NCI-H146 (cell line): Measurements from ENCODE around the gene NIT1.

Experiments
- DNase-seq: peaks from one replicate; lab custom pipeline; 2025; lab: John Stamatoyannopoulos, UW

The NIT1 gene

DNA sequence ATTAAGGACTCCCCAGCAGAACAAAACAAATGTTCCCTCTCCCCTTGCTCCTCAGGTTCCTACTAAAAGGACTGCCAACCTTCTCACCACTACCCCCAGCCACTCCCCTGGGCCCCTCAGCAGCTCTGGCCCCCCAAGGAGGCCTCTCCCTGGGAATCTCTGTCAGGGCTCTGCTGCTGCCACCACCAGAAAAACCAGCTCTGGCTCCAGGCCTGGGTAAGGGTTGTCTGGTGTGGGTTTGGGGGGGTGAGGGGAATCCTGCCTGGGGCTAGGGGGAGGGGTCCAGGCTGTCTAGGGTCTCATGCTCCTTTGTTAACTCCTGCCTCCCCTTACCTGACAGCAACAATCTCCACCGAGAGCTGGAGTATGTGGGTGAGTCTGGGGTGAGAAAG is 33.3 kb upstream of the NIT1 start:
- no peak for DNase-seq

DNA sequence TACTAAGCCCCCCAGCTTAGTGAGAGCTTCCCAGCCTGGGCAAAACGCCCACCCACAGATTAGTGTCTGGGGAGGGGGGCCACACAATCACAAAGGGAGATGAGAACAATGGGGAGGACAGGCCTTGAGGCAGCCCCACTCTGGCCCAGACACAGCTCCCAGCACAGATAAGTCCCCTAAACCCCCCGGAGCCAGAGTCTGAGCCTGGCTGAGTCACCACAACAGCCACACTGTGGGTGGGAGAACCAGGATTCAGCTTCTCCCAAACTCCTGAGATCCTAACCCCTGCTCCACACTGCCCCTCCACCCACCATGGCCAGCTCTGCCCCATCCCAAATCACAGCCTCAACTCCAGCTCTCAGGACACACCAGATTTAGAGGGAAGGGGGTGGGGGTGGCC is 32.7 kb upstream of the NIT1 start:
- no peak for DNase-seq

DNA sequence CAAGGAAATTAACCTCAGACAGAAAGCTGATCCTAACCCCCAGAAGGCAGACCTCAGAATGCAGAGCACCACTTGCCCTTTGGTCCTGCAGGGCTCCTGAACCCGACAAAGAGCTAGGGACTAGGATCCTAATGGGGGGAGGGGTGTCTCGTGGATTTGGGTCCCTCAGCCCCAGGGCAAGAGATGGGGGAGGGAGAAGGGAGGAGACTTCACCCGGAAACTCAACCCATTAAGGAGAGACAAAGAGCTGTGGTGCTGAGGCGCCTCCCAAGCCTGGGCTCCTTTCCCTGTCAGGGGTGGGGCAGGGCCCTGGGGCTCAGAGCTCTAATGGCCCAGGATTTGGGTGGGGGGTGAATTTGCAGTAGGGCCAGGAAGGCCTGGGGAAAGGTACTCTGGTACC is 31.4 kb upstream of the NIT1 start:
- DNase-seq = no peak

DNA sequence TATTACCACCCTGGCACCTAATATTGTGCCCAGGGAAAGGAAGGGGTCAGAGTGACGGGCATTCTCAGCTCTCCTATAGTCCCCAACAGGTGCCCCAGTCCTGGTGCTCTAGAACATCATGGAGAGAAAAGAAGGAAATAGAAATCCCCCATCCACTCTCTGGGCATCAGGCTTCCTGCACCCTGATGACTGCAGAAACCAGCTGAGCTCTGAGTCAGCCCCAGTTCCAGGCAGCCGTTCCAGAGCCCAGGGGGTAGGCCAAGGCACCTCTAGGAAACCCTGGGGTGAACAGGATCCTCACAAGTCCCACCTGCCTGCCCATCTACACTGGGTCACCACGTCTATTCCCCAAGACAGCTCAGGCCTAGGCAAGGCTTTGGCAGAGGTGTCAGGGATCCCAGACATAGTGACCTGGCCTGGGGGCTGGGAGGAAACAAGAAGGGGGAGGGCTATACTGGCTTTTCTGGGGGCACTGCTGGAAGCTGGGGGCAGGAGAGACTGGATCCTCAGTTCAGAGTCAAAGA is 29.3 kb upstream of the NIT1 start:
- DNase-seq = no peak

GRCh38 chr1:161089251-161089924 is 28.5 kb upstream of the NIT1 start, which contains the start of gene NECTIN4:
Gene NECTIN4, minus strand, starts transcription at chr1:161089558. Its CDS starts 262 bp downstream, at chr1:161089296.
- no peak for DNase-seq

DNA sequence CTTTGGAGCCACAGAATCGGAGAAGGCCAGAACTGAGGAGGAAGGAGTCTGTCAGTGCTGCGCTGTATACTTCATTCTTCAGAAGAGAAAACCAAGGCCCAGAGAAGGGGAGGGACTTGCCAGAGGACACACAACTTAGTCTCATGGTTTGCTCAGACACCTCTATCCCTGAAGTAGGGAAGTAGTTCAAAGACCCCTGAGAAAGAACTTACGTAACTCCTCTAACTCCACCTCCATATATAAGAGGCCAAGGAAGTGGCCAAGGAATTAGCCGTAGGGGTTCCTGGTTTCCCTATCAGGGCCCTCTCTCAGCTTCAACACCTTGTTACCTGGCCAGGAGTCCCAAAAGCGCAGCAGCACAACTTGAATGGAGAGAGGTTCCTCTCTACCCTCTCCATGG is 28.0 kb upstream of the NIT1 start:
- DNase-seq = no peak

GRCh38 chr1:161090617-161091016 is 27.3 kb upstream of the NIT1 start:
- no peak for DNase-seq

DNA sequence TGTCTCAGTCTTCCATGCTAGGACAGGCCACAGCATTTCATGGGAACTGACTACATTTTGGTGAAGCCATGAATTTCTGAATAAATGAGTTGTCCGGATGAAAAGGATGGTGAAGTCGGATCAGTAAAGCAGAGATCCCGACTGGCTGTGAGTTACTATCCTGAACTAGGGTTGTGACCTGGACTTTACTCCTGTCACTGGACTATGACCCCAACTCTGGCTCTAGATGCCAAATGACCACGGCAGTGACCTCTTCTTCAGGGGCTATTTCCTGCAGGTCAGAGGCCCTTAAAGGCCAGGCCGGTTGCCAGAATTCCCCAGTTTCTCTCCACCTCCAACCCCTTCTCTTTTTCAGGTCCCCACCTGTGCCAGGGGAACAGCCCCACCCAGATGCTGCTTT is 26.8 kb upstream of the NIT1 start:
- no peak for DNase-seq

DNA sequence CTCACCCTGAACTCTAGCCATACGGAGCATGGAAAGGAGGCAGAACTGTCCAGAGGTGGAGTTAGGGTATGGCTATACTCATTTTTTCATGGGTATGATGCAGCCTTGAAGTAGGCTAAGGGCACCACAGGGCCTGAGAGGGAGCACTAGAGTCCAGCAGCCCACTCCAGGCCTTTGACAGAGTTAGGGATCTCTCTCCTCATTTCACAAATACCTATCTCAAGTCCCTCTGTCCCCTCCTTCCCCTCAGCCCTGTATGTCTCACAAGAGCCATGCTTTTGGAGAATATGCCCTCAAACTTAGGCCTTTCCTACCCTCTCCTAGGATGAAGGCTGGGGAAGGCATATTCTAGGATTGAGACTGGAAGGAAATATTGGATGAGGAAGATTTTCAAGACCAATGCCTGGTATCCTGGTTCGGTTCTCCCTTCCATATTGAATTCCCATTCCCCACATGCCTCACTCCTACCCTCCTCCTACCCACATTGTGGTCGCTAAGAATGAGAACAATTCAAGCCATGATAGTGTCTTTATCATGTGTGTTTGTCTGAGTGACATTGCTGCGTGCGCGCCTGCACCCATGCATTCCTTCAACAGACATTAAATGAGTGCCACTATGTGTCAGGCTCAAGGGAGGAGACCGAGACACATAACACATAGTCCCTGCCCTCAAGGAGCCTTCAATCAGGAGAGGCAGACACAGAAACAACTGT is 26.0 kb upstream of the NIT1 start:
- no peak for DNase-seq

DNA sequence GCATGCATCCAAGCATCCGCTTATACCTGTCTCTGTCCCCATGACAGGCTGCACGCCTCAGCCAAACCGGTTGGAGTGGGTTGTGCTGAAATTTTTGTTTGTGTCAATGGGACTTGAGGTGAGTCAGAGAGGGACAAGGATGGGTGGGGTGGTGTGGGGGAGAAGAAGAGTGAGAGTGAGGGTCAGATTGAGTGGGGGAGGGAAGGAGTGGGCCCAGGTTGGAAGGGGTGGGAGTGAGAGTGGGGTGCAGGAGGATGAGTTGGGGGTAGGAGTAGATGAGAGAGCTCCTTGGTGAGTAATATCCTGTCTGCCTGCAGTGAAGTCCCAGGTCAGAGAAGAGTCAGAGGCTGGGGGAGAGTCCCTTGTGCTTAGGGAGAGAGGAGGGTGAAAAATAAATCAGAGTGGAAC is 25.3 kb upstream of the NIT1 start:
- no peak for DNase-seq

DNA sequence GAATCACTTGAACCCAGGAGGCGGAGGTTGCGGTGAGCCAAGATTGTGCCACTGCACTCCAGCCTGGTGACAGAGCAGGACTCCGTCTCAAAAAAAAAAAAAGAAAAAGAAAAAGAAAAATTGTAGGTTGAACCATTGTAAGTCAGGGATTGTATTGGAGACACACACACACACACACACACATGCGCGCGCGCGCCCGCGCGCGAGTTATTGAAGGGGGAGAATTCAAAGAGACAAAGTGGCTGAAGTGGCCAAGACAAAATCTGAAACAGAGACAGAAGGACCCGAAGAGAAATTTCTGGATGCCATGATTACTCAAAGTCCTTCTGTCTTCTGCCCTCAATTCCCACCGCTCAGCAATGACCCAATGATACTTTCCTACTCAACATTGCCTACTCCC is 23.4 kb upstream of the NIT1 start:
- no peak for DNase-seq

DNA sequence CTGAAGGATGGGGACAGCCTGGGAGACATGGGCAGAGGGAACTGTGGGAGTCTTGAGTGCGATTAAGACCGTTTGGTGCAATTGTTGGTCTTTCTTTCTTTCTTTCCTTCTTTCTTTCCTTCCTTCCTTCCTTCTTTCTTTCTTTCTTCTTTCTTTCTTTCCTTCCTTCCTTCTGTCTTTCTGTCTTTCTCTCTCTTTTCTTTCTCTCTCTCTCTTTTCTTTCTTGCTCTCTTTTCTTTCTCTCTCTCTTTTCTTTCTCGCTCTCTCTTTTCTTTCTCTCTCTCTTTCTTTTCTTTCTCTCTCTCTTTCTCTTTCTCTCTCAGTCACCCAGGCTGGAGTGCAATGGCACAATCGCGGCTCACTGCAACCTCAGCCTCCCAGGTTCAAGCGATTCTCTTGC is 22.7 kb upstream of the NIT1 start:
- no peak for DNase-seq

DNA sequence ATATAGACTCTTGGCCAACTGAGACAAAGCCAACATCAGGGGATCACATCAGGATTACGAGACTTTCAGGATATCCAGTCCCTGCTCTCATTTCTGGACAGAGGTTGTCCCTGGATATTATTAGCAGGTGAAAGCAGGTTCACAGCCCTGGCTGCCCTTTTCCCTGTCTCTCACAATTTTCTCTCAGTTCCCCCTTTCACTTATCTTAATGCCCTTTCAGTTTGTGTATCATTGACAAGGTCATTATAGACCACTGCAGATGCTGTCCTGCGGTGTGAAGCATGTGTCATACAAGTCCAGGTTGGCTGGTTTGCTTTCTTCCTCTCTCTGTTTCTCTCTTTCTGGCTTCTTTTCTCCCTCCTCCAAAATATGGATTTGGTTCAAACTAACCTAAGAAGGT is 21.9 kb upstream of the NIT1 start:
- DNase-seq = no peak

- DNase-seq = no peak
These were observed 21.4 kb upstream of the NIT1 start for GRCh38 chr1:161096530-161096929.

DNA sequence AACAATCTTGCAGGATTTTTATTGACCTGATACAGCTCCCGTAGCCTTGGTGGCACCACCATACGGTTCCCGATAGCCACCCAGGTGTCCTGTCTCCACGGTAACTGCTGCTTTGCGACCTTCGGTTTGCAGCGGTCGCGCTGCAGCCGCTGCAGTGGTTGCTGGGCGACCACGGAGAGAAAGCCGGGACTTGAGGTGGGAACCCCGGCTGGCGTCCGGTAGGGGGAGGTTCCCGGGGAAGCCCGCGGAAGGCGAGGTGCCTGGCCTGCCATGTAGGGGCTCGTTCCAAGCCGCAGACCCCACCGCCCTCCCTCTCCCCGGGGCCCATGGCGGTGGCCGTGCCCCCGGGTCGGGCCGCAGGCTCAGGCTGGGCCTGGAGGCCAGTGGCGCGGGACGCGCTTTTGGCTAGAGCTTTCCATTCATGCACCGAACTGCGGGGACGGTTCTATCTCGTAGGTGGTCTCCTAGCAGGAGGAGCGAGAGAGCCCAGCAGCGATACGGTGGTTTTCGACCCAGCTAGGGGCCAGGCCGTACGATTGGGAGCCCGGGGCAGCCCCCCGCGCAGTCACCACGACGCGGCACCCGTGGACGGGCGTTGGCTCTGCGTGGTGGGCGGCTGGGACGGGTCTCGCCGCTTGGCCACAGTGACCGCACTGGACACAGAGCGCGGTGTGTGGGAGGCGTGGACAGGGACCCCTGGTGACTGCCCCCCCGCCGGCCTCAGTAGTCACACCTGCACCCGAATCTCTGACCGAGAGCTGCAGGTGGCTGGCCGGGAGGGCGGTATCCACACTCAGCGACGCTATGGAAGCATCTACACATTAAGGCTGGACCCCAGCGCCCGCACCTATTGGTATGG is 19.5 kb upstream of the NIT1 start, which contains the start of gene KLHDC9:
TSS of gene KLHDC9 (plus strand) at position 152 of the 859 bp plus-strand sequence. CDS start at position 327, 175 bp downstream.
- peak; percentile 91 for DNase-seq

GRCh38 chr1:161099090-161099802 is 18.7 kb upstream of the NIT1 start:
- DNase-seq = no peak

- DNase-seq = no peak
These were observed 17.3 kb upstream of the NIT1 start for GRCh38 chr1:161100556-161100955.

- DNase-seq = no peak
These were observed 11.5 kb upstream of the NIT1 start for GRCh38 chr1:161106431-161106830.

GRCh38 chr1:161111117-161111516 is 6.8 kb upstream of the NIT1 start:
- DNase-seq = no peak

DNA sequence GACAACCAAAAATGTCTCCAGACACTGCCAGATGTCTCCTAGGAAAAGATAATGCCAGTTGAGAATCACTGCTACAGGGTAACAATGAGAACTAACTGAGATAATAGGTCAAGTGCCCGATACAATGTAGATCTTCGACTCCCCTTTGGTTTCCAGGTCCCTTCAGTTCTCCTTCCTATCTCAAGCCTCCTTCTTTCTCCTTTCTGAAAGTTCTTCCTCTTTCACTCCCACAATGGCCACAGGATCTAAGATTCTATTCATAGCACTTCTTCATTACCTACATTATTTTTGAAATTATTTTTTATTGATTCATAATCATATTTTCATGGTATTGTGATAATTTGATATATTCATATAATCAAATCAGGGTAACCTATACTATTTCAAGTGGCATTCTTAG is 6.4 kb upstream of the NIT1 start:
- DNase-seq = no peak

- DNase-seq = no peak
These were observed 4.0 kb upstream of the NIT1 start for GRCh38 chr1:161113915-161114314.

DNA sequence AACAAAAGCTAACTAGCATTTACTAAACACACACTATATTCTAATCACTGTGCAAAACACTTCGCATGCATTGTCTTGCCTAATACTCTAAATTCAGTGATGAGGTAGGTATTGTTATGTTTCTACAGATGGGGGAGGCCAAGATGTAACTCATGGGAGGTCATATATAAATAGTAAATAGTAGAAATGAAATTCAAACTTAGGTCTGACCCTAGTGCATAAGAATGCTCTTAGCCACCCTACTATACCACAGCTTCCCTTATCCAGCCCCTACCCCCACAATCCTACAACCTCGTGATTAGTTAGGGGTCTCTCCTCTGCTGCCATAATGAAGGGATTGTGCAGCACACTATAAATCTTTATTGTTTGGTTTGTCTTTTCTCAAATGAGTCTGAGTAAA is 3.3 kb upstream of the NIT1 start:
- no peak for DNase-seq
